IMR-90 (cell line): ENCODE results near the gene ZNF286A. TPM values are rescaled to one million over a fixed set of nuclear protein-coding genes. Genes with fewer than 3 reads are reported as not detected.

Experiments
- ATAC-seq: fragments of 200-7000 bp; cut with Tn5 transposase; 2 replicates; pipeline ENCODE4 v1.9.1; 2020; ENCODE audit warnings: low read depth, mild to moderate bottlenecking, moderate library complexity
- BruUV-seq: library from RNA; stranded (reverse); fragments of 400-500 nt; replicated peaks from 2 replicates; lab custom pipeline; 2021; lab: Mats Ljungman, UMichigan
- CTCF ChIA-PET: fragments of 300-600 bp; formaldehyde crosslinking; extraction: SDS; loops from one replicate; lab custom pipeline; 2021; ENCODE audit warnings: antibody characterized with exemption; lab: Yijun Ruan, JAX
- POLR2A ChIA-PET: fragments of 300-600 bp; sonication (Branson Sonifier 250); formaldehyde crosslinking; loops from one replicate; lab custom pipeline; 2022; ENCODE audit warnings: antibody characterized with exemption; ENCODE audit not compliant: unreplicated experiment; lab: Charles Lee
- DNase-seq: peaks from one replicate; pipeline ENCODE4 v3.0.0; 2013
- H2AFZ ChIP-seq: replicated peaks from 2 replicates; pipeline ENCODE3; 2013; ENCODE audit warnings: low read length, mild to moderate bottlenecking; ENCODE audit not compliant: poor library complexity
- H2AK5ac ChIP-seq: 2 replicates; pipeline ENCODE4 v1.6.1; 2013; ENCODE audit warnings: low read depth, low read length, inconsistent platforms
- H2AK9ac ChIP-seq: replicated peaks from 2 replicates; pipeline ENCODE3; 2013; ENCODE audit warnings: mild to moderate bottlenecking, low read depth, low read length, moderate library complexity; ENCODE audit not compliant: poor library complexity
- H2BK120ac ChIP-seq: 2 replicates; pipeline ENCODE4 v1.6.1; 2013; ENCODE audit warnings: low read depth, low read length, inconsistent platforms
- H2BK15ac ChIP-seq: 3 replicates; pipeline ENCODE4 v1.6.1; 2013; ENCODE audit warnings: low read depth, low read length, inconsistent platforms
- H2BK20ac ChIP-seq: 2 replicates; pipeline ENCODE4 v1.6.1; 2013; ENCODE audit warnings: low read depth, mild to moderate bottlenecking, inconsistent platforms, low read length, moderate library complexity
- H2BK5ac ChIP-seq: 2 replicates; pipeline ENCODE4 v1.6.1; 2013; ENCODE audit warnings: mild to moderate bottlenecking, low read depth, low read length, inconsistent platforms; ENCODE audit not compliant: poor library complexity, severe bottlenecking
- H3K14ac ChIP-seq: replicated peaks from 2 replicates; pipeline ENCODE4 v1.6.1; 2013; ENCODE audit warnings: low read depth, low read length, inconsistent platforms
- H3K18ac ChIP-seq: 2 replicates; pipeline ENCODE4 v1.6.1; 2013; ENCODE audit warnings: low read depth, low read length, control low read depth
- H3K23ac ChIP-seq: 2 replicates; pipeline ENCODE4 v1.6.1; 2013; ENCODE audit warnings: low read depth, low read length, inconsistent platforms
- H3K27ac ChIP-seq: 2 replicates; pipeline ENCODE4 v1.5.1; 2013; ENCODE audit warnings: mild to moderate bottlenecking, control low read depth, low read length; ENCODE audit not compliant: insufficient read depth
- H3K27me3 ChIP-seq: 2 replicates; pipeline ENCODE4 v1.6.1; 2013; ENCODE audit warnings: low read length; ENCODE audit not compliant: control insufficient read depth, insufficient read depth
- H3K36me3 ChIP-seq: 2 replicates; pipeline ENCODE4 v1.6.1; 2013; ENCODE audit warnings: low read length, mixed read lengths; ENCODE audit not compliant: control insufficient read depth, insufficient read depth
- H3K4ac ChIP-seq: 2 replicates; pipeline ENCODE4 v1.6.1; 2013; ENCODE audit warnings: low read depth, low read length, inconsistent platforms
- H3K4me1 ChIP-seq: 2 replicates; pipeline ENCODE4 v1.6.1; 2013; ENCODE audit warnings: low read length, mixed read lengths; ENCODE audit not compliant: control insufficient read depth, insufficient read depth
- H3K4me2 ChIP-seq: 2 replicates; pipeline ENCODE4 v1.6.1; 2013; ENCODE audit warnings: low read depth, mild to moderate bottlenecking, control low read depth, low read length, moderate library complexity
- H3K4me3 ChIP-seq: 2 replicates; pipeline ENCODE4 v1.5.1; 2013; ENCODE audit warnings: low read depth, mild to moderate bottlenecking, control low read depth, low read length, moderate library complexity; ENCODE audit not compliant: insufficient read depth
- H3K56ac ChIP-seq: 2 replicates; pipeline ENCODE4 v1.6.1; 2013; ENCODE audit warnings: low read length, inconsistent platforms; ENCODE audit not compliant: insufficient read depth; ENCODE audit errors: extremely low read depth
- H3K79me1 ChIP-seq, 2 experiments: 2 replicates each; pipeline ENCODE4 v1.6.1; 2013; ENCODE audit warnings: low read length in 2 of 2, inconsistent platforms in 1 of 2, low read depth in 1 of 2
- H3K9ac ChIP-seq: 2 replicates; pipeline ENCODE4 v1.6.1; 2013; ENCODE audit warnings: low read depth, low read length, control low read depth
- H3K9me1 ChIP-seq: 2 replicates; pipeline ENCODE4 v1.6.1; 2013; ENCODE audit warnings: low read length, inconsistent platforms; ENCODE audit not compliant: insufficient read depth
- H3K9me3 ChIP-seq: 2 replicates; pipeline ENCODE4 v1.6.1; 2013; ENCODE audit warnings: low read length; ENCODE audit not compliant: control insufficient read depth, insufficient read depth
- H4K20me1 ChIP-seq: 2 replicates; pipeline ENCODE4 v1.6.1; 2013; ENCODE audit warnings: low read length, inconsistent platforms; ENCODE audit not compliant: insufficient read depth
- H4K5ac ChIP-seq: 2 replicates; pipeline ENCODE4 v1.6.1; 2013; ENCODE audit warnings: mild to moderate bottlenecking, low read depth, low read length, control low read depth
- H4K8ac ChIP-seq, 2 experiments: 2 replicates each; pipeline ENCODE4 v1.6.1; 2013; ENCODE audit warnings: low read depth in 2 of 2, low read length in 2 of 2, control low read depth in 1 of 2, inconsistent platforms in 1 of 2
- H4K91ac ChIP-seq: 2 replicates; pipeline ENCODE4 v1.6.1; 2013; ENCODE audit warnings: low read depth, low read length, inconsistent platforms; ENCODE audit not compliant: insufficient read depth
- BHLHE40 ChIP-seq: fragments of 150-350 bp; IDR thresholded peaks from 2 replicates; pipeline ENCODE4 v1.6.1; 2016; ENCODE audit warnings: mild to moderate bottlenecking, low read depth, low read length
- CHD1 ChIP-seq: IDR thresholded peaks from 2 replicates; pipeline ENCODE4 v1.6.1; 2012; ENCODE audit warnings: low read depth, low read length, improper control_type of control experiment
- FOS ChIP-seq: fragments of 150-350 bp; IDR thresholded peaks from 2 replicates; pipeline ENCODE4 v1.6.1; 2016; ENCODE audit warnings: low read depth, low read length
- MAFK ChIP-seq: IDR thresholded peaks from 2 replicates; pipeline ENCODE4 v1.6.1; 2012; ENCODE audit warnings: low read depth, low read length, improper control_type of control experiment
- MAZ ChIP-seq: IDR thresholded peaks from 2 replicates; pipeline ENCODE4 v1.6.1; 2012; ENCODE audit warnings: low read depth, mild to moderate bottlenecking, low read length, improper control_type of control experiment, moderate library complexity, borderline replicate concordance
- MXI1 ChIP-seq: IDR thresholded peaks from 2 replicates; pipeline ENCODE4 v1.6.1; 2012; ENCODE audit warnings: low read depth, mild to moderate bottlenecking, low read length, moderate library complexity, borderline replicate concordance
- NFE2L2 ChIP-seq: fragments of 150-350 bp; IDR thresholded peaks from 2 replicates; pipeline ENCODE4 v1.6.1; 2016; ENCODE audit warnings: low read depth, mild to moderate bottlenecking, low read length
- POLR2A ChIP-seq: IDR thresholded peaks from 2 replicates; pipeline ENCODE4 v1.6.1; 2012; ENCODE audit warnings: mild to moderate bottlenecking, low read depth, low read length
- RAD21 ChIP-seq: IDR thresholded peaks from 2 replicates; pipeline ENCODE4 v1.6.1; 2012; ENCODE audit warnings: low read length, improper control_type of control experiment
- RCOR1 ChIP-seq: IDR thresholded peaks from 2 replicates; pipeline ENCODE4 v1.6.1; 2012; ENCODE audit warnings: mild to moderate bottlenecking, low read length, improper control_type of control experiment; ENCODE audit not compliant: insufficient replicate concordance
- RFX5 ChIP-seq: IDR thresholded peaks from 2 replicates; pipeline ENCODE4 v1.8.0; 2012; ENCODE audit warnings: low read depth, mild to moderate bottlenecking, low read length, moderate library complexity
- SMC3 ChIP-seq: fragments of 150-350 bp; IDR thresholded peaks from 2 replicates; pipeline ENCODE4 v1.6.1; 2016; ENCODE audit warnings: low read depth, mild to moderate bottlenecking, antibody characterized with exemption, low read length, moderate library complexity
- WGBS, 2 experiments: methylation state at CpG; one replicate each; pipeline versions ENCODE4 v1.1.5 to v1.1.7; 2013; ENCODE audit warnings: missing lambda C conversion rate in 2 of 2; ENCODE audit not compliant: insufficient read length in 1 of 2; ENCODE audit errors: extremely low coverage in 2 of 2; 5-methylcytosine and 5-hydroxymethylcytosine counted together
- dilution Hi-C: fragments of 300-500 bp; cut with HindIII; formaldehyde crosslinking; loops from one replicate; pipeline ENCODE4 v1.14.3; 2018; ENCODE audit warnings: low sequenced_read_pairs; ENCODE audit not compliant: unreplicated experiment
- in situ Hi-C: fragments of 300-500 bp; cut with MboI; formaldehyde crosslinking; loops from 3 replicates; pipeline ENCODE4 v1.14.3; 2019; ENCODE audit warnings: low sequenced_read_pairs, inconsistent platforms, mixed read lengths
- intact Hi-C: fragments of 100-400 bp; cut with micrococcal nuclease; formaldehyde crosslinking; loops from 2 replicates; pipeline ENCODE4 v1.10.0; 2022
- polyA plus RNA-seq, 3 experiments: library from polyadenylated mRNA; depleted of rRNA; stranded (reverse); fragments of >200 nt; gene quantifications; 2 replicates each; pipeline ENCODE4 v1.2.3, GENCODE V29; 2012; ENCODE audit warnings: low replicate concordance in 1 of 3
- total RNA-seq: library from RNA; depleted of rRNA; stranded (reverse); fragments of >200 nt; gene quantifications from 2 replicates; pipeline ENCODE4 v1.2.3, GENCODE V29; 2012
- TF ChIP-seq, protein P1 (sequence below): conservative IDR thresholded peaks from 2 replicates; pipeline ENCODE4 v1.5.1; 2012; ENCODE audit warnings: mild to moderate bottlenecking, low read depth, low read length, improper control_type of control experiment
- TF ChIP-seq, protein P2 (sequence below): fragments of 150-350 bp; IDR thresholded peaks from 2 replicates; pipeline ENCODE4 v1.6.1; 2016; ENCODE audit warnings: low read depth, mild to moderate bottlenecking, low read length, moderate library complexity, borderline replicate concordance

The ZNF286A gene
- total and polyA plus RNA-seq, 2 of the 4 experiments (the other 2 are of a cell fraction), result 19.8 to 37.6 TPM

DNA sequence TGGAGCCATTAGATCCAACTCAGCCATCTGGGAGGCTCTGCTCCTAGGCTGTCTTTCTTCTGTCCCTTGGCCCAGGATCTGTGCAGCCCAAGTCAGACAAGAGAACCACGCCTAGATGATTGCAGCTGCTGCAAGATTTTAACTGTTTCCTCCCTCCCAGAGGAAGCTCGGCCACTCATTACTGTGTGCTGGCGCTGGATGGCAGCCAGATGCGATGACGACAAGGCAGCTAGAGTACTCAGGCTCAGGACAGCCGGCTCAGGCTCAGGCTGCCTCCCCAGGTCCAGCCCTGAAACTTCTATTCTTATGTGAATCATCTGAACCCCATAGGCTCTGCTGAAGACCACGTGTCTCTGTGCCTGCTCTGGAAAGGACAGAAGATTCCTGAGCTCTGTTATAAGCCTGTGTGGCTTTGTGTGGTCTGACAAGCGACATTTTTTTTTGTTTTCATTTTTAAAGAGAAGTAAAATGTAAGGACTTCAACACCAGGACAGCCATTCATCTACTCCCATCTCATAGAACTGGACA lies 47.9 kb upstream of the ZNF286A start:
- peak overlapping the region; percentile 71 for H3K4me3 ChIP-seq
- WGBS, 2 experiments, result 0% methylated on average over 1 of the region's 8 CpGs; no CpG with 5 or more reads in 1 of the 2 experiments
- POLR2A ChIA-PET, result interaction anchor here (0.5 kb wide), 1 partner anchor 187 kb away, joined by 3 read pairs; no protein-coding TSS in a partner anchor
- H3K36me3 ChIP-seq, result no peaks in the 10 kb centered on the region
- peak overlapping the region; percentile 66 for H2BK20ac ChIP-seq
- H4K8ac ChIP-seq, result peak overlapping the region; percentile 32 to 82
- in situ Hi-C loops, result loop anchor here (25.0 kb wide), 1 partner anchor 389 kb away; the partner anchor contains the start of gene PMP22
- dilution Hi-C loops, result no loop called here
- no TSS peak for BruUV-seq
- H4K5ac ChIP-seq, result peak overlapping the region; percentile 21
- peaks cover 14% of the 10 kb centered on the region for H3K4me1 ChIP-seq
- H3K79me1 ChIP-seq, result peaks cover 9 to 28% of the 10 kb centered on the region in 2 experiments
- peak overlapping the region; percentile 97 for H3K23ac ChIP-seq
- DNase-seq (peak; percentile 99), ATAC-seq (peak; percentile 95)
- H3K18ac ChIP-seq, result peak overlapping the region; percentile 30
- H2AK5ac ChIP-seq, result peak overlapping the region; percentile 96
- peak overlapping the region; percentile 87 for H2BK5ac ChIP-seq
- peak overlapping the region; percentile 93 for H4K91ac ChIP-seq
- CTCF ChIA-PET, result interaction anchor here (0.7 to 0.9 kb wide), 2 partner anchors 12 to 346 kb away, joined by 3 to 4 read pairs; no protein-coding TSS in a partner anchor
- peak overlapping the region; percentile 83 for H3K27ac ChIP-seq
- H2BK120ac ChIP-seq, result peak overlapping the region; percentile 86
- no peaks in the 10 kb centered on the region for H3K27me3 ChIP-seq
- no peaks in the 10 kb centered on the region for H4K20me1 ChIP-seq
- peak overlapping the region; percentile 95 for H2AK9ac ChIP-seq
- H3K9me1 ChIP-seq, result peaks cover 4% of the 10 kb centered on the region
- peak overlapping the region; percentile 67 for H3K56ac ChIP-seq
- H3K9ac ChIP-seq, result peak overlapping the region; percentile 68
- intact Hi-C loops, result loop anchor here (5.0 kb wide), 1 partner anchor 394 kb away; no protein-coding TSS in a partner anchor
- H3K4me2 ChIP-seq, result peak overlapping the region; percentile 97
- peak overlapping the region; percentile 31; the same call in 2 of the 3 replicates for H2BK15ac ChIP-seq
- H3K9me3 ChIP-seq, result no peaks in the 10 kb centered on the region
- H3K14ac ChIP-seq, result peak overlapping the region; percentile 90
- H2AFZ ChIP-seq, result peak overlapping the region; percentile 91
- peak overlapping the region; percentile 97 for H3K4ac ChIP-seq
- 0 out of 2 replicates have a peak, but pooled peaks have one; percentile 24 for TF ChIP-seq MAFK
- no peak for TF ChIP-seq NFE2L2
- peak; percentile 36 for TF ChIP-seq RAD21
- TF ChIP-seq MAZ, result peak; percentile 57; the same call in 1 of the 2 replicates
- TF ChIP-seq, protein P1, sequence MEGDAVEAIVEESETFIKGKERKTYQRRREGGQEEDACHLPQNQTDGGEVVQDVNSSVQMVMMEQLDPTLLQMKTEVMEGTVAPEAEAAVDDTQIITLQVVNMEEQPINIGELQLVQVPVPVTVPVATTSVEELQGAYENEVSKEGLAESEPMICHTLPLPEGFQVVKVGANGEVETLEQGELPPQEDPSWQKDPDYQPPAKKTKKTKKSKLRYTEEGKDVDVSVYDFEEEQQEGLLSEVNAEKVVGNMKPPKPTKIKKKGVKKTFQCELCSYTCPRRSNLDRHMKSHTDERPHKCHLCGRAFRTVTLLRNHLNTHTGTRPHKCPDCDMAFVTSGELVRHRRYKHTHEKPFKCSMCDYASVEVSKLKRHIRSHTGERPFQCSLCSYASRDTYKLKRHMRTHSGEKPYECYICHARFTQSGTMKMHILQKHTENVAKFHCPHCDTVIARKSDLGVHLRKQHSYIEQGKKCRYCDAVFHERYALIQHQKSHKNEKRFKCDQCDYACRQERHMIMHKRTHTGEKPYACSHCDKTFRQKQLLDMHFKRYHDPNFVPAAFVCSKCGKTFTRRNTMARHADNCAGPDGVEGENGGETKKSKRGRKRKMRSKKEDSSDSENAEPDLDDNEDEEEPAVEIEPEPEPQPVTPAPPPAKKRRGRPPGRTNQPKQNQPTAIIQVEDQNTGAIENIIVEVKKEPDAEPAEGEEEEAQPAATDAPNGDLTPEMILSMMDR, result no peak
- TF ChIP-seq RCOR1, result no peak
- peak; percentile 58 for TF ChIP-seq MXI1
- TF ChIP-seq RFX5, result no peak
- no peak for TF ChIP-seq CHD1
- TF ChIP-seq, protein P2, sequence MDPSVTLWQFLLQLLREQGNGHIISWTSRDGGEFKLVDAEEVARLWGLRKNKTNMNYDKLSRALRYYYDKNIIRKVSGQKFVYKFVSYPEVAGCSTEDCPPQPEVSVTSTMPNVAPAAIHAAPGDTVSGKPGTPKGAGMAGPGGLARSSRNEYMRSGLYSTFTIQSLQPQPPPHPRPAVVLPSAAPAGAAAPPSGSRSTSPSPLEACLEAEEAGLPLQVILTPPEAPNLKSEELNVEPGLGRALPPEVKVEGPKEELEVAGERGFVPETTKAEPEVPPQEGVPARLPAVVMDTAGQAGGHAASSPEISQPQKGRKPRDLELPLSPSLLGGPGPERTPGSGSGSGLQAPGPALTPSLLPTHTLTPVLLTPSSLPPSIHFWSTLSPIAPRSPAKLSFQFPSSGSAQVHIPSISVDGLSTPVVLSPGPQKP, result no peak
- TF ChIP-seq FOS, result no peak
- TF ChIP-seq BHLHE40, result no peak
- peak; percentile 68; the same call in 1 of the 2 replicates for TF ChIP-seq POLR2A
- TF ChIP-seq SMC3, result no peak
